ENCODE data around the gene RBM10.

GRCh38 chrX:47175588-47175980 is 30.6 kb downstream of the RBM10 start:
- no peak for TF ChIP-seq CTCF (IDR thresholded peaks at IDR 0.05)
- no peak for TF ChIP-seq POLR2AphosphoS5 (IDR thresholded peaks at IDR 0.05)
- TF ChIP-seq POLR2A (IDR thresholded peaks at IDR 0.05) = no peak

All from gastroesophageal sphincter (tissue), 3 donors.